K562 (cell line): ENCODE data around the gene MLLT6. TPM values are rescaled to one million over a fixed set of nuclear protein-coding genes. Genes with fewer than 3 reads are reported as not detected.
A peak's percentile ranks its signal among the peaks of the same experiment; 100 is the strongest.

ENCODE experiments used
- ATAC-seq: fragments of 200-7000 bp; cut with Tn5 transposase; 3 replicates; pipeline ENCODE4 v1.9.1; 2020; ENCODE audit warnings: moderate library complexity
- BruUV-seq: library from RNA; stranded (reverse); fragments of 400-500 nt; replicated peaks from 2 replicates; lab custom pipeline; 2021; lab: Mats Ljungman, UMichigan
- CTCF ChIA-PET: fragments of 300-600 bp; formaldehyde crosslinking; extraction: SDS; loops from one replicate; lab custom pipeline; 2021; ENCODE audit warnings: low intra/inter-chr PET ratio; lab: Yijun Ruan, JAX
- POLR2A ChIA-PET: fragments of 300-600, 350-650 bp; sonication (Branson Sonifier 250); formaldehyde crosslinking; extraction: SDS; loops from one replicate; lab custom pipeline; 2021; ENCODE audit warnings: antibody characterized with exemption, inconsistent platforms; lab: Yijun Ruan, JAX
- DNase-seq, 4 experiments: peaks; one replicate each; pipeline versions ENCODE4 v3.0.0 to v3.0.0-alpha.2; 2011 to 2018; ENCODE audit warnings: low spot score in 3 of 4, mixed read lengths in 3 of 4; ENCODE audit errors: extremely low read depth in 1 of 4
- FAIRE-seq: peaks from 2 replicates; lab custom pipeline; 2011; peaks lifted over from hg19 to GRCh38; lab: Jason Lieb, UNC
- H2AFZ ChIP-seq: 2 replicates; pipeline ENCODE4 v1.6.0; 2011; ENCODE audit warnings: low read depth, low read length, control low read depth, inconsistent platforms
- H3K27ac ChIP-seq: fragments of 200-600 bp; 3 replicates; pipeline ENCODE4 v1.8.0; 2011; ENCODE audit warnings: low read depth, mild to moderate bottlenecking, control low read depth, inconsistent platforms, low read length, moderate library complexity, mixed read lengths; ENCODE audit errors: extremely low read depth
- H3K27me3 ChIP-seq, 2 experiments: fragments of 300-600 bp in 1 of 2; 2 replicates in 1 of 2; 3 replicates in 1 of 2; pipeline versions ENCODE4 v1.6.0 to v1.8.0; 2011; ENCODE audit warnings: inconsistent platforms in 2 of 2, low read length in 2 of 2, mild to moderate bottlenecking in 1 of 2, mixed read lengths in 1 of 2, moderate library complexity in 1 of 2; ENCODE audit not compliant: control insufficient read depth in 2 of 2, insufficient read depth in 2 of 2
- H3K36me3 ChIP-seq: fragments of 300-600 bp; 3 replicates; pipeline ENCODE4 v1.8.0; 2011; ENCODE audit warnings: mild to moderate bottlenecking, low read length, inconsistent platforms; ENCODE audit not compliant: control insufficient read depth, insufficient read depth
- H3K4me1 ChIP-seq, 2 experiments: fragments of 200-600 bp in 1 of 2; replicated peaks in 1 of 2; 2 replicates in 1 of 2; 3 replicates in 1 of 2; pipeline versions ENCODE4 v1.5.1 to v1.8.0; 2011; ENCODE audit warnings: inconsistent platforms in 2 of 2, low read length in 2 of 2, mild to moderate bottlenecking in 1 of 2, mixed read lengths in 1 of 2, moderate library complexity in 1 of 2; ENCODE audit not compliant: control insufficient read depth in 2 of 2, insufficient read depth in 2 of 2
- H3K4me2 ChIP-seq: 2 replicates; pipeline ENCODE4 v1.6.1; 2011; ENCODE audit warnings: low read length, control low read depth, inconsistent platforms, mixed read lengths; ENCODE audit not compliant: insufficient read depth
- H3K4me3 ChIP-seq: fragments of 200-600 bp; sonication (generic), shearing (Covaris generic); 2 replicates; pipeline ENCODE4 v1.5.1; 2016; ENCODE audit warnings: control low read depth, inconsistent platforms
- H3K79me2 ChIP-seq: fragments of 200-600 bp; 3 replicates; pipeline ENCODE4 v1.8.0; 2011; ENCODE audit warnings: low read length, inconsistent platforms; ENCODE audit not compliant: control insufficient read depth, insufficient read depth
- H3K9ac ChIP-seq, 2 experiments: 2 replicates each; pipeline versions ENCODE4 v1.6.0 to v1.6.1; 2011; ENCODE audit warnings: low read depth in 2 of 2, low read length in 2 of 2, control low read depth in 1 of 2, inconsistent platforms in 1 of 2, mild to moderate bottlenecking in 1 of 2, mixed read lengths in 1 of 2; ENCODE audit not compliant: insufficient read depth in 1 of 2
- H3K9me1 ChIP-seq: one replicate; pipeline ENCODE4 v1.6.0; 2011; ENCODE audit warnings: inconsistent platforms, mild to moderate bottlenecking, low read length, moderate library complexity; ENCODE audit not compliant: control insufficient read depth, insufficient read depth
- H3K9me3 ChIP-seq: replicated peaks from 2 replicates; pipeline ENCODE4 v1.5.1; 2011; ENCODE audit warnings: low read depth, low read length, inconsistent platforms; ENCODE audit not compliant: control insufficient read depth, insufficient read depth
- H4K20me1 ChIP-seq: replicated peaks from 2 replicates; pipeline ENCODE4 v1.6.1; 2011; ENCODE audit warnings: low read length, inconsistent platforms, mixed read lengths; ENCODE audit not compliant: control insufficient read depth, insufficient read depth
- ADNP ChIP-seq: fragments of 200-800 bp; sonication (Bioruptor generic); IDR thresholded peaks from 2 replicates; pipeline ENCODE4 v1.6.1; 2016; ENCODE audit warnings: missing genetic modification characterization, missing compliant biosample characterization
- BCOR ChIP-seq: fragments of 450-650 bp; IDR thresholded peaks from 2 replicates; pipeline ENCODE4 v1.6.1; 2016
- EGR1 ChIP-seq: fragments of 450-650 bp; conservative IDR thresholded peaks from 2 replicates; pipeline ENCODE4 v1.6.1; 2017; ENCODE audit warnings: mild to moderate bottlenecking
- ESRRA ChIP-seq: fragments of 450-650 bp; IDR thresholded peaks from 2 replicates; pipeline ENCODE4 v1.6.1; 2014; ENCODE audit warnings: low read depth, mild to moderate bottlenecking, moderate library complexity, borderline replicate concordance
- HDAC1 ChIP-seq, 2 experiments: fragments of 450-650 bp; IDR thresholded peaks; 2 replicates each; pipeline ENCODE4 v1.6.1; 2016 to 2017; ENCODE audit warnings: inconsistent platforms in 1 of 2, mild to moderate bottlenecking in 1 of 2, moderate library complexity in 1 of 2
- KDM1A ChIP-seq, 2 experiments: fragments of 450-650 bp; IDR thresholded peaks; 2 replicates each; pipeline ENCODE4 v1.6.1; 2016; ENCODE audit warnings: mild to moderate bottlenecking in 2 of 2
- NFIC ChIP-seq: fragments of 450-650 bp; IDR thresholded peaks from 2 replicates; pipeline ENCODE4 v1.6.1; 2017; ENCODE audit warnings: mild to moderate bottlenecking, inconsistent platforms
- NR0B1 ChIP-seq: fragments of 450-650 bp; IDR thresholded peaks from one replicate; pipeline ENCODE4 v1.6.1; 2018; ENCODE audit warnings: mild to moderate bottlenecking, moderate library complexity; ENCODE audit not compliant: partially characterized antibody
- PHF21A ChIP-seq: fragments of 450-650 bp; IDR thresholded peaks from 2 replicates; pipeline ENCODE4 v1.6.1; 2017; ENCODE audit warnings: low read depth, borderline replicate concordance
- PHF8 ChIP-seq: fragments of 200-600 bp; sonication (generic); IDR thresholded peaks from 2 replicates; pipeline ENCODE4 v1.6.1; 2012; ENCODE audit warnings: mixed run types, mild to moderate bottlenecking, inconsistent platforms, low read length, moderate library complexity, borderline replicate concordance
- RBM25 ChIP-seq: fragments of 200-400 bp; formaldehyde crosslinking; IDR thresholded peaks from 2 replicates; pipeline ENCODE4 v1.6.1; 2018; ENCODE audit warnings: low read length, low read depth, moderate library complexity; ENCODE audit not compliant: severe bottlenecking
- ZBTB17 ChIP-seq: fragments of 450-650 bp; formaldehyde crosslinking; IDR thresholded peaks from 2 replicates; pipeline ENCODE4 v1.4.0; 2020; ENCODE audit warnings: mild to moderate bottlenecking
- ZNF830 ChIP-seq: fragments of 250-450 bp; sonication (Bioruptor Pico); IDR thresholded peaks from 2 replicates; pipeline ENCODE4 v1.5.0; 2021; ENCODE audit warnings: mild to moderate bottlenecking
- WGBS: fragments of 100-300 bp; shearing (Covaris generic); methylation state at CpG from one replicate; pipeline ENCODE4 v1.1.6; 2016; ENCODE audit warnings: low coverage, mixed read lengths; ENCODE audit not compliant: insufficient coverage; ENCODE audit errors: missing lambda C conversion rate; 5-methylcytosine and 5-hydroxymethylcytosine counted together
- in situ Hi-C: fragments of 300-500 bp; cut with MboI; formaldehyde crosslinking; loops from 4 replicates; pipeline ENCODE4 v1.15.0; 2018; ENCODE audit warnings: inconsistent platforms, mixed read lengths
- intact Hi-C: fragments of 100-400 bp; cut with micrococcal nuclease; formaldehyde crosslinking; loops from 2 replicates; pipeline ENCODE4 v1.14.2; 2022
- polyA plus RNA-seq, 8 experiments: library from polyadenylated mRNA; depleted of rRNA in 4 of 8; stranded (reverse) in 5 of 8; unstranded in 3 of 8; fragments of >200 nt; fragmentation: Nextera tagmentation in 2 of 8; fragmentation: Illumina TruSeq in 1 of 8; extraction: Ambion mirVana in 2 of 8; extraction: Trizol in 1 of 8; gene quantifications; 2 replicates each; pipeline versions ENCODE4 v1.2.1 to v1.2.3, GENCODE V29; 2011 to 2014; ENCODE audit warnings: inconsistent platforms in 1 of 8, missing spikeins in 1 of 8
- total RNA-seq, 7 experiments: library from RNA; depleted of rRNA in 6 of 7; stranded (reverse); fragments of >200 nt in 6 of 7; fragmentation: Illumina TruSeq in 2 of 7; extraction: Trizol in 2 of 7; gene quantifications; 2 replicates each; pipeline versions ENCODE4 v1.2.1 to v1.2.3, GENCODE V29; 2011 to 2021; ENCODE audit warnings: low replicate concordance in 1 of 7
- TF ChIP-seq, protein P1 (sequence below): fragments of 250-450 bp; sonication (Bioruptor Pico); IDR thresholded peaks from 2 replicates; pipeline ENCODE4 v1.5.0; 2021
- TF ChIP-seq, protein P2 (sequence below): sonication (generic); formaldehyde crosslinking; IDR thresholded peaks from 2 replicates; pipeline ENCODE4 v1.8.1; 2023; ENCODE audit warnings: mild to moderate bottlenecking, missing genetic modification reagents

The MLLT6 gene
- total and polyA plus RNA-seq, 9 of the 15 experiments (the other 6 are each of a cell fraction or from before 2014, with no cell fraction given) = 3.1 to 71.7 (median 30.0) TPM

GRCh38 chr17:38709864-38710603 is 5.0 kb downstream of the MLLT6 start:
- ChIA-PET CTCF (interaction anchor here (0.5 kb wide), 1 partner anchor 113 kb away, joined by 4 read pairs; no protein-coding TSS in a partner anchor), POLR2A (interaction anchor here (0.6 to 3.5 kb wide), 9 partner anchors 7 to 319 kb away, joined by 3 to 30 read pairs (median 4); no protein-coding TSS in a partner anchor)
- Histone ChIP-seq H3K9ac (peak overlapping the region in 1 of 2 experiments; percentile 75; a peak in 2 of 4 replicates), H3K4me3 (no peak overlapping the region), H3K27me3 (no peaks in the 10 kb centered on the region), H3K27ac (no peak overlapping the region), H3K9me3 (no peaks in the 10 kb centered on the region), H3K4me1 (peaks cover 35 to 58% of the 10 kb centered on the region in 2 experiments), H3K79me2 (peaks cover 27% of the 10 kb centered on the region), H2AFZ (no peak overlapping the region), H3K36me3 (peaks cover 70% of the 10 kb centered on the region; the same call in 2 of the 3 replicates), H3K9me1 (peaks cover 4% of the 10 kb centered on the region), H3K4me2 (no peak overlapping the region), H4K20me1 (peaks cover 8% of the 10 kb centered on the region; the same call in 1 of the 2 replicates)
- intact Hi-C loops = no loop called here
- no peak for FAIRE-seq
- no peak for ATAC-seq
- TF ChIP-seq NFIC (no peak), ZBTB17 (no peak), PHF8 (no peak), NR0B1 (no peak), BCOR (peak; percentile 88), ZNF830 (no peak), KDM1A (IDR thresholded peaks at IDR 0.05) (peak; percentile 68 to 73), ADNP (0 out of 2 replicates have a peak, but pooled peaks have one; percentile 51), EGR1 (0 out of 2 replicates have a peak, but pooled peaks have one; percentile 13), PHF21A (no peak), RBM25 (peak; percentile 89), ESRRA (peak; percentile 86), HDAC1 (IDR thresholded peaks at IDR 0.05) (0 out of 4 replicates have a peak, but pooled peaks of 1 of the 2 experiments have one; percentile 21)
- TF ChIP-seq, protein P1, sequence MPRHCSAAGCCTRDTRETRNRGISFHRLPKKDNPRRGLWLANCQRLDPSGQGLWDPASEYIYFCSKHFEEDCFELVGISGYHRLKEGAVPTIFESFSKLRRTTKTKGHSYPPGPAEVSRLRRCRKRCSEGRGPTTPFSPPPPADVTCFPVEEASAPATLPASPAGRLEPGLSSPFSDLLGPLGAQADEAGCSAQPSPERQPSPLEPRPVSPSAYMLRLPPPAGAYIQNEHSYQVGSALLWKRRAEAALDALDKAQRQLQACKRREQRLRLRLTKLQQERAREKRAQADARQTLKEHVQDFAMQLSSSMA (CRISPR knock-in tag) = no peak
- TF ChIP-seq, protein P2, sequence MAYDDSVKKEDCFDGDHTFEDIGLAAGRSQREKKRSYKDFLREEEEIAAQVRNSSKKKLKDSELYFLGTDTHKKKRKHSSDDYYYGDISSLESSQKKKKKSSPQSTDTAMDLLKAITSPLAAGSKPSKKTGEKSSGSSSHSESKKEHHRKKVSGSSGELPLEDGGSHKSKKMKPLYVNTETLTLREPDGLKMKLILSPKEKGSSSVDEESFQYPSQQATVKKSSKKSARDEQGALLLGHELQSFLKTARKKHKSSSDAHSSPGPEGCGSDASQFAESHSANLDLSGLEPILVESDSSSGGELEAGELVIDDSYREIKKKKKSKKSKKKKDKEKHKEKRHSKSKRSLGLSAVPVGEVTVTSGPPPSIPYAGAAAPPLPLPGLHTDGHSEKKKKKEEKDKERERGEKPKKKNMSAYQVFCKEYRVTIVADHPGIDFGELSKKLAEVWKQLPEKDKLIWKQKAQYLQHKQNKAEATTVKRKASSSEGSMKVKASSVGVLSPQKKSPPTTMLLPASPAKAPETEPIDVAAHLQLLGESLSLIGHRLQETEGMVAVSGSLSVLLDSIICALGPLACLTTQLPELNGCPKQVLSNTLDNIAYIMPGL (CRISPR knock-in tag) = no peak
- 60% methylated on average over 13 of the region's 13 CpGs for WGBS
- in situ Hi-C loops = no loop called here
- no TSS peak for BruUV-seq
- DNase-seq = no peak
